ENCODE results near the gene NLE1. TPM values are rescaled to one million over a fixed set of nuclear protein-coding genes. Genes with fewer than 3 reads are reported as not detected.
"Not testable (repeated sequence)": the region's sequence is repeated elsewhere in the genome, so short reads cannot be mapped to it uniquely, and the experiment has no call there.

The NLE1 gene
- total and polyA plus RNA-seq, 4 donors, result 2.1 to 7.7 (median 5.8) TPM

DNA sequence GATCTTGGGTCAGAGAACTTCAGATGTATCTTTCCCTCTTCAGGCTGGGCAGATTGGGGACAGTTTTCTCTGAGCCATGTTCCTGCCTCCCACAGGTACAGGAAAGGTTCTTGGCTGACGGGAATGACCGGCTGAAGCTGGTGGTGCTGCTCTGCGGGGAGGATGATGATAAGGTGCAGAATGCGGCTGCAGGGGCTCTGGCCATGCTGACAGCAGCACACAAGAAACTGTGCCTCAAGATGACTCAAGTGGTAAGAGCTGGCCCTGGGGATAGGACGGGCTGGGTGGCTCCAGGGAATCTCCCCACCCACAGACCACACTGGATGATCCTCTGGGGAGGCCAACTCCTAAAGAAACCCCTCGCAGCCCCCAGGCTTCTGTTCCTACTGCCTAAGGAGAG, 41.2 kb upstream of the NLE1 start (continued):
- TF ChIP-seq JUND (IDR thresholded peaks at IDR 0.05), result no peak
- TF ChIP-seq RXRA (IDR thresholded peaks at IDR 0.05), result no peak
- no peak for TF ChIP-seq GABPA (IDR thresholded peaks at IDR 0.05 in 1 of 2, conservative IDR thresholded peaks at IDR 0.05 in 1 of 2)
- no peak for TF ChIP-seq EGR1 (IDR thresholded peaks at IDR 0.05; ENCODE audit: low read depth in 2 of 2)
- no peak for TF ChIP-seq YY1 (IDR thresholded peaks at IDR 0.05)
- TF ChIP-seq NR2F2 (IDR thresholded peaks at IDR 0.05), result no peak
- TF ChIP-seq ATF3 (IDR thresholded peaks at IDR 0.05), result no peak
- no peak for TF ChIP-seq RAD21 (IDR thresholded peaks at IDR 0.05)

DNA sequence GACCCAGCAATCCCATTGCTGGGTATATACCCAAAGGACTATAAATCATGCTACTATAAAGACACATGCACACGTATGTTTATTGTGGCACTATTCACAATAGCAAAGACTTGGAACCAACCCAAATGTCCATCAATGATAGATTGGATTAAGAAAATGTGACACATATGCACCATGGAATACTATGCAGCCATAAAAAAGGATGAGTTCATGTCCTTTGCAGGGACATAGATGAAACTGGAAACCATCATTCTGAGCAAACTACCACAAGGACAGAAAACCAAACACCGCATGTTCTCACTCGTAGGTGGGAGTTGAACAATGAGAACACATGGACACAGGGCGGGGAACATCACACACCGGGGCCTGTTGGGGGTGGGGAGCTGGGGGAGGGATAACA, 37.3 kb upstream of the NLE1 start:
- 94% methylated on average over 5 of the region's 5 CpGs for WGBS
- H3K27me3 ChIP-seq (ENCODE audit: control insufficient read depth in 4 of 4, insufficient read depth in 4 of 4, low read length in 3 of 4); H3K4me3 ChIP-seq (ENCODE audit: low read depth in 1 of 3, low read length in 3 of 3); DNase-seq (ENCODE audit: low spot score); H3K4me1 ChIP-seq (ENCODE audit: control insufficient read depth in 4 of 4, insufficient read depth in 4 of 4, low read length in 3 of 4); H3K36me3 ChIP-seq (ENCODE audit: control insufficient read depth in 4 of 4, insufficient read depth in 3 of 4, low read depth in 1 of 4, low read length in 3 of 4); H3K27ac ChIP-seq (ENCODE audit: low read depth in 1 of 2, low read length in 2 of 2); H3K9ac ChIP-seq (ENCODE audit: low read depth in 1 of 2, low read length in 2 of 2); H3K9me3 ChIP-seq (ENCODE audit: control insufficient read depth in 4 of 4, low read length in 3 of 4): not testable (repeated sequence)

- 73% methylated on average over 8 of the region's 8 CpGs for WGBS
- no peaks in the 10 kb centered on the region for H3K4me1 ChIP-seq (ENCODE audit: control insufficient read depth in 4 of 4, insufficient read depth in 4 of 4, low read length in 3 of 4)
- H3K9me3 ChIP-seq (ENCODE audit: control insufficient read depth in 4 of 4, low read length in 3 of 4), result no peaks in the 10 kb centered on the region
- H3K27ac ChIP-seq (ENCODE audit: low read depth in 1 of 2, low read length in 2 of 2), result no peak overlapping the region
- TF ChIP-seq, protein P1, sequence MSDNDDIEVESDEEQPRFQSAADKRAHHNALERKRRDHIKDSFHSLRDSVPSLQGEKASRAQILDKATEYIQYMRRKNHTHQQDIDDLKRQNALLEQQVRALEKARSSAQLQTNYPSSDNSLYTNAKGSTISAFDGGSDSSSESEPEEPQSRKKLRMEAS (IDR thresholded peaks at IDR 0.05), result no peak
- TF ChIP-seq GABPA (IDR thresholded peaks at IDR 0.05 in 1 of 2, conservative IDR thresholded peaks at IDR 0.05 in 1 of 2) (no peak), FOXA2 (IDR thresholded peaks at IDR 0.05) (no peak), EGR1 (IDR thresholded peaks at IDR 0.05; ENCODE audit: low read depth in 2 of 2) (no peak), HNF4A (conservative IDR thresholded peaks at IDR 0.05) (no peak), RXRA (IDR thresholded peaks at IDR 0.05) (no peak), TAF1 (conservative IDR thresholded peaks at IDR 0.05) (no peak), SP1 (IDR thresholded peaks at IDR 0.05) (no peak)
- TF ChIP-seq, protein P2, sequence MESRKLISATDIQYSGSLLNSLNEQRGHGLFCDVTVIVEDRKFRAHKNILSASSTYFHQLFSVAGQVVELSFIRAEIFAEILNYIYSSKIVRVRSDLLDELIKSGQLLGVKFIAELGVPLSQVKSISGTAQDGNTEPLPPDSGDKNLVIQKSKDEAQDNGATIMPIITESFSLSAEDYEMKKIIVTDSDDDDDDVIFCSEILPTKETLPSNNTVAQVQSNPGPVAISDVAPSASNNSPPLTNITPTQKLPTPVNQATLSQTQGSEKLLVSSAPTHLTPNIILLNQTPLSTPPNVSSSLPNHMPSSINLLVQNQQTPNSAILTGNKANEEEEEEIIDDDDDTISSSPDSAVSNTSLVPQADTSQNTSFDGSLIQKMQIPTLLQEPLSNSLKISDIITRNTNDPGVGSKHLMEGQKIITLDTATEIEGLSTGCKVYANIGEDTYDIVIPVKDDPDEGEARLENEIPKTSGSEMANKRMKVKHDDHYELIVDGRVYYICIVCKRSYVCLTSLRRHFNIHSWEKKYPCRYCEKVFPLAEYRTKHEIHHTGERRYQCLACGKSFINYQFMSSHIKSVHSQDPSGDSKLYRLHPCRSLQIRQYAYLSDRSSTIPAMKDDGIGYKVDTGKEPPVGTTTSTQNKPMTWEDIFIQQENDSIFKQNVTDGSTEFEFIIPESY (IDR thresholded peaks at IDR 0.05), result no peak
- H3K36me3 ChIP-seq (ENCODE audit: control insufficient read depth in 4 of 4, insufficient read depth in 3 of 4, low read depth in 1 of 4, low read length in 3 of 4), result no peaks in the 10 kb centered on the region
- DNase-seq (ENCODE audit: low spot score), result no peak
- no peak overlapping the region for H3K9ac ChIP-seq (ENCODE audit: low read depth in 1 of 2, low read length in 2 of 2)
- no peaks in the 10 kb centered on the region for H3K27me3 ChIP-seq (ENCODE audit: control insufficient read depth in 4 of 4, insufficient read depth in 4 of 4, low read length in 3 of 4)
- no peak overlapping the region for H3K4me3 ChIP-seq (ENCODE audit: low read depth in 1 of 3, low read length in 3 of 3)
Observed at GRCh38 chr17:35176897-35177296, 34.8 kb upstream of the NLE1 start.

DNA sequence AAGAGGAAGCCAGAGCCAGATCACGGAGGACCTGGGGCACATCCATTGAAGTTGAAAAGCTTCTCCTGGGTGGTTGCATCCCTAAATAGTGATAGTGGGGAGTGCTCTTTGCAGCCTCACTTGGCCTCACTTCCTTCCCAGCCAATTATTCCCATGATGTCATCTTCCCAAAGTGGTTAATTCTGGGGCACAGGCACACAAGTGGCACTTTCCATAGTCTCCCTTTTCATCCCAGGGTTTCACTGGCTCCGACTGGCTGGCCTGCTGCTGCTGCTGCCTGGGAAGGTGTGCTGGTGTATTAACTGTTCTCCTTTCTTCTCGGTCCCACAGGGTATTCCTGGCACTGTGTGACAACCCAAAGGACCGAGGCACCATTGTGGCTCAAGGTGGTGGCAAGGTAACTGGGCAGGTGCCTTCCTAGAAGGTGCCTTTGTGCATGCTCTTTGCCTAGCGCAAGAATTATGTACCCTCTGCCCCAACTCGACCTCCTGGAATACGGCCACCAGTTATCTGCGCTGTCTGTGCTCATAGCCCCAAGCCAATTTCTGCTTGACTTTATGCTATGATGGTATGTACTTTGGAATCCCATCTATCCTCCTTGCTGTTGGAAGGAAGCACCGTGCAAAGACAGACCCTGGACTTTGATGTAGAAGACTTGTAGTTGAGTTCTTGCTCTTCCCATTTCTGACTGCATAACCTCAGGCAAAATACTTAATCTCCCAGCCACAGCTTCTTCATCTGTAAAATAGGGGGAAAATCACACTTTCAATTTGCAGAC, 33.7 kb upstream of the NLE1 start:
- Histone ChIP-seq H3K36me3 (ENCODE audit: control insufficient read depth in 4 of 4, insufficient read depth in 3 of 4, low read depth in 1 of 4, low read length in 3 of 4) (no peaks in the 10 kb centered on the region), H3K4me3 (ENCODE audit: low read depth in 1 of 3, low read length in 3 of 3) (no peak overlapping the region), H3K9ac (ENCODE audit: low read depth in 1 of 2, low read length in 2 of 2) (no peak overlapping the region), H3K27me3 (ENCODE audit: control insufficient read depth in 4 of 4, insufficient read depth in 4 of 4, low read length in 3 of 4) (no peaks in the 10 kb centered on the region), H3K4me1 (ENCODE audit: control insufficient read depth in 4 of 4, insufficient read depth in 4 of 4, low read length in 3 of 4) (peaks cover 0 to 2% (median 0%) of the 10 kb centered on the region in 4 donors), H3K27ac (ENCODE audit: low read depth in 1 of 2, low read length in 2 of 2) (no peak overlapping the region), H3K9me3 (ENCODE audit: control insufficient read depth in 4 of 4, low read length in 3 of 4) (no peaks in the 10 kb centered on the region)
- 85% methylated on average over 9 of the region's 9 CpGs for WGBS
- DNase-seq (ENCODE audit: low spot score), result no peak
- TF ChIP-seq HNF4G (IDR thresholded peaks at IDR 0.05), result no peak
- TF ChIP-seq SP1 (IDR thresholded peaks at IDR 0.05), result no peak
- no peak for TF ChIP-seq GABPA (IDR thresholded peaks at IDR 0.05 in 1 of 2, conservative IDR thresholded peaks at IDR 0.05 in 1 of 2)
- no peak for TF ChIP-seq EGR1 (IDR thresholded peaks at IDR 0.05; ENCODE audit: low read depth in 2 of 2)
- TF ChIP-seq HNF4A (conservative IDR thresholded peaks at IDR 0.05), result no peak
- TF ChIP-seq, protein P2 (IDR thresholded peaks at IDR 0.05), result no peak
- TF ChIP-seq RAD21 (IDR thresholded peaks at IDR 0.05), result no peak
- TF ChIP-seq NR2F2 (IDR thresholded peaks at IDR 0.05), result no peak
- TF ChIP-seq TAF1 (conservative IDR thresholded peaks at IDR 0.05), result no peak
- no peak for TF ChIP-seq FOXA1 (IDR thresholded peaks at IDR 0.05)
- no peak for TF ChIP-seq RXRA (IDR thresholded peaks at IDR 0.05)
- TF ChIP-seq, protein P1 (IDR thresholded peaks at IDR 0.05), result no peak
- no peak for TF ChIP-seq CTCF (IDR thresholded peaks at IDR 0.05; ENCODE audit: low read depth, low read length, missing input control)
- no peak for TF ChIP-seq ATF3 (IDR thresholded peaks at IDR 0.05)

Measured in liver (tissue), 9 donors.